ENCODE measurements around the gene CA12.

GRCh38 chr15:63283126-63283525 is 98.5 kb downstream of the CA12 start:
- TF ChIP-seq CTCF (IDR thresholded peaks at IDR 0.05; ENCODE audit: low read depth, low read length, missing input control) (no peak), REST (IDR thresholded peaks at IDR 0.05) (no peak), MAX (IDR thresholded peaks at IDR 0.05) (no peak), TAF1 (conservative IDR thresholded peaks at IDR 0.05) (no peak), EGR1 (IDR thresholded peaks at IDR 0.05; ENCODE audit: low read depth in 2 of 2) (no peak), JUND (IDR thresholded peaks at IDR 0.05) (no peak)
